OCI-M2 (cell line): ENCODE data around the gene ITK.
A peak's percentile ranks its signal among the peaks of the same experiment; 100 is the strongest.

Experiments
- DNase-seq: peaks from one replicate; lab custom pipeline; 2025; ENCODE audit not compliant: unreplicated experiment; lab: John Stamatoyannopoulos, UW

The ITK gene

GRCh38 chr5:157180374-157181264 is at the start of gene ITK:
Gene ITK (plus strand): TSS chr5:157180840. CDS start chr5:157180978, 138 bp downstream.
- DNase-seq: no peak

GRCh38 chr5:157130925-157131324 is 49.7 kb upstream of the ITK start:
- DNase-seq: no peak

GRCh38 chr5:157132281-157132612 is 48.4 kb upstream of the ITK start:
- no peak for DNase-seq

GRCh38 chr5:157137691-157138090 is 42.9 kb upstream of the ITK start:
- no peak for DNase-seq

GRCh38 chr5:157142317-157143126 is 38.1 kb upstream of the ITK start, which contains the start of gene MED7:
Gene MED7 (minus strand): TSS chr5:157142865. CDS start chr5:157139431, 3,434 bp downstream.
- peak; percentile 69 for DNase-seq

- no peak for DNase-seq
Measured at GRCh38 chr5:157143127-157143971, 37.3 kb upstream of the ITK start.

- DNase-seq: no peak
Measured at GRCh38 chr5:157148734-157149615, 31.7 kb upstream of the ITK start.

- no peak for DNase-seq
Measured at GRCh38 chr5:157150995-157151394, 29.6 kb upstream of the ITK start.

GRCh38 chr5:157155297-157155696 is 25.3 kb upstream of the ITK start:
- DNase-seq: no peak

GRCh38 chr5:157157293-157157891 is 23.2 kb upstream of the ITK start:
- no peak for DNase-seq

- DNase-seq: no peak
Measured at GRCh38 chr5:157159209-157159751, 21.4 kb upstream of the ITK start.

GRCh38 chr5:157160001-157160400 is 20.6 kb upstream of the ITK start:
- DNase-seq: no peak

- DNase-seq: no peak
Measured at GRCh38 chr5:157161996-157162395, 18.6 kb upstream of the ITK start.

- DNase-seq: no peak
Measured at GRCh38 chr5:157162919-157163510, 17.6 kb upstream of the ITK start.

- DNase-seq: no peak
Measured at GRCh38 chr5:157164521-157164920, 16.1 kb upstream of the ITK start.

GRCh38 chr5:157165261-157165660 is 15.4 kb upstream of the ITK start:
- no peak for DNase-seq

GRCh38 chr5:157165668-157166067 is 15.0 kb upstream of the ITK start:
- DNase-seq: no peak

GRCh38 chr5:157166214-157167213 is 14.1 kb upstream of the ITK start, which contains the start of gene GARIN3:
Gene GARIN3 (minus strand): TSS chr5:157166264. CDS start chr5:157166168, 96 bp downstream.
- no peak for DNase-seq
